HepG2 (cell line): ENCODE results near the gene MMP25. TPM values are rescaled to one million over a fixed set of nuclear protein-coding genes. Genes with fewer than 3 reads are reported as not detected.

Experiments
- ATAC-seq: fragments of 200-7000 bp; cut with Tn5 transposase; 3 replicates; pipeline ENCODE4 v1.9.1; 2020; ENCODE audit warnings: mild to moderate bottlenecking, moderate library complexity
- BruUV-seq: library from RNA; stranded (reverse); fragments of 400-500 nt; replicated peaks from 2 replicates; lab custom pipeline; 2021; lab: Mats Ljungman, UMichigan
- CTCF ChIA-PET: fragments of 300-600 bp; formaldehyde crosslinking; extraction: SDS; loops from one replicate; lab custom pipeline; 2021; ENCODE audit warnings: low total read pairs, inconsistent platforms, low intra/inter-chr PET ratio; lab: Yijun Ruan, JAX
- POLR2A ChIA-PET: fragments of 350-600 bp; sonication (Branson Sonifier 250); formaldehyde crosslinking; loops from one replicate; lab custom pipeline; 2020; ENCODE audit warnings: antibody characterized with exemption, inconsistent platforms; lab: Yijun Ruan, JAX
- DNase-seq: peaks from one replicate; pipeline ENCODE4 v3.0.0-alpha.2; 2015; ENCODE audit warnings: low spot score
- FAIRE-seq: peaks from 3 replicates; lab custom pipeline; 2011; peaks lifted over from hg19 to GRCh38; lab: Jason Lieb, UNC
- H2AFZ ChIP-seq: one replicate; pipeline ENCODE4 v1.6.1; 2011; ENCODE audit warnings: low read length, inconsistent platforms
- H3K27ac ChIP-seq: fragments of 300-600 bp; 3 replicates; pipeline ENCODE4 v1.8.0; 2011; ENCODE audit warnings: mixed run types, mild to moderate bottlenecking, mixed read lengths, low read length, inconsistent platforms; ENCODE audit not compliant: insufficient read depth; ENCODE audit errors: extremely low read length
- H3K27me3 ChIP-seq, 2 experiments: fragments of 200-600 bp in 1 of 2; 2 replicates in 1 of 2; 3 replicates in 1 of 2; pipeline versions ENCODE4 v1.6.0 to v1.8.0; 2011; ENCODE audit warnings: low read length in 2 of 2, mild to moderate bottlenecking in 2 of 2, moderate library complexity in 2 of 2, inconsistent platforms in 1 of 2; ENCODE audit not compliant: insufficient read depth in 2 of 2, control insufficient read depth in 1 of 2
- H3K36me3 ChIP-seq, 2 experiments: fragments of 200-600 bp in 1 of 2; replicated peaks in 1 of 2; 2 replicates in 1 of 2; 3 replicates in 1 of 2; pipeline versions ENCODE4 v1.5.1 to v1.8.0; 2011; ENCODE audit warnings: low read length in 2 of 2, inconsistent platforms in 1 of 2; ENCODE audit not compliant: insufficient read depth in 2 of 2, control insufficient read depth in 1 of 2
- H3K4me1 ChIP-seq: 2 replicates; pipeline ENCODE4 v1.5.1; 2012; ENCODE audit warnings: low read length, inconsistent platforms; ENCODE audit not compliant: insufficient read depth
- H3K4me2 ChIP-seq: 2 replicates; pipeline ENCODE4 v1.6.0; 2011; ENCODE audit warnings: low read depth, low read length, inconsistent platforms
- H3K4me3 ChIP-seq, 3 experiments: fragments of 200-600 bp in 1 of 3; sonication (generic), shearing (Covaris generic) in 1 of 3; replicated peaks in 1 of 3; 2 replicates each; pipeline ENCODE4 v1.5.1; 2011 to 2016; ENCODE audit warnings: low read length in 3 of 3, inconsistent platforms in 2 of 3, low read depth in 2 of 3, mild to moderate bottlenecking in 2 of 3, control low read depth in 1 of 3, mixed read lengths in 1 of 3; ENCODE audit not compliant: insufficient read depth in 1 of 3
- H3K79me2 ChIP-seq: one replicate; pipeline ENCODE4 v1.6.1; 2011; ENCODE audit warnings: low read length, inconsistent platforms; ENCODE audit not compliant: insufficient read depth
- H3K9ac ChIP-seq: 2 replicates; pipeline ENCODE4 v1.6.0; 2011; ENCODE audit warnings: mild to moderate bottlenecking, low read depth, low read length, inconsistent platforms; ENCODE audit not compliant: insufficient read depth
- H3K9me3 ChIP-seq: 2 replicates; pipeline ENCODE4 v1.5.1; 2012; ENCODE audit warnings: mild to moderate bottlenecking, low read length
- H4K20me1 ChIP-seq: 2 replicates; pipeline ENCODE4 v1.6.0; 2011; ENCODE audit warnings: inconsistent platforms, mild to moderate bottlenecking, low read length, moderate library complexity; ENCODE audit not compliant: insufficient read depth
- ARNT ChIP-seq: fragments of 450-650 bp; IDR thresholded peaks from 2 replicates; pipeline ENCODE4 v1.6.1; 2017
- GATAD1 ChIP-seq: IDR thresholded peaks from 2 replicates; pipeline ENCODE4 v1.6.1; 2016; ENCODE audit warnings: missing genetic modification reagents, missing compliant biosample characterization
- HDAC2 ChIP-seq: sonication (generic); formaldehyde crosslinking; IDR thresholded peaks from 2 replicates; pipeline ENCODE4 v1.4.0; 2020; ENCODE audit warnings: missing genetic modification reagents
- LCORL ChIP-seq, 2 experiments: fragments of 450-650 bp in 1 of 2; sonication (generic) in 1 of 2; formaldehyde crosslinking in 1 of 2; IDR thresholded peaks; 2 replicates each; pipeline versions ENCODE4 v1.5.0 to v1.6.1; 2017 to 2020; ENCODE audit warnings: antibody characterized with exemption in 1 of 2, missing genetic modification reagents in 1 of 2
- MBNL3 ChIP-seq: fragments of 250-450 bp; sonication (Bioruptor Pico); conservative IDR thresholded peaks from 2 replicates; pipeline ENCODE4 v1.8.0; 2022; ENCODE audit warnings: mild to moderate bottlenecking, inconsistent platforms
- MTA1 ChIP-seq: sonication (generic); formaldehyde crosslinking; IDR thresholded peaks from 2 replicates; pipeline ENCODE4 v1.4.0; 2020; ENCODE audit warnings: missing genetic modification reagents, mild to moderate bottlenecking, borderline replicate concordance
- PAXIP1 ChIP-seq: sonication (generic); formaldehyde crosslinking; conservative IDR thresholded peaks from 2 replicates; pipeline ENCODE4 v1.4.0; 2020; ENCODE audit warnings: mild to moderate bottlenecking, missing genetic modification reagents, moderate library complexity
- TEAD2 ChIP-seq: sonication (generic); formaldehyde crosslinking; IDR thresholded peaks from 2 replicates; pipeline ENCODE4 v1.9.0; 2021; ENCODE audit warnings: missing genetic modification reagents
- ZNF280B ChIP-seq: sonication (generic); formaldehyde crosslinking; IDR thresholded peaks from 2 replicates; pipeline ENCODE4 v1.5.0; 2020; ENCODE audit warnings: missing genetic modification reagents, mild to moderate bottlenecking, borderline replicate concordance
- WGBS: methylation state at CpG from one replicate; pipeline ENCODE4 v1.1.6; 2017; ENCODE audit warnings: low lambda C conversion rate; 5-methylcytosine and 5-hydroxymethylcytosine counted together
- in situ Hi-C: cut with HindIII; loops from 2 replicates; pipeline ENCODE4 v1.10.0; 2017; ENCODE audit warnings: low pct_unique_long_range_greater_than_20kb; ENCODE audit not compliant: extremely low pct_ligation_motif_present
- intact Hi-C: fragments of 100-400 bp; cut with micrococcal nuclease; formaldehyde crosslinking; loops from one replicate; pipeline ENCODE4 v1.10.0; 2022; ENCODE audit not compliant: unreplicated experiment
- polyA plus RNA-seq, 8 experiments: library from polyadenylated mRNA; depleted of rRNA in 3 of 8; stranded (reverse) in 7 of 8; unstranded in 1 of 8; fragments of >200 nt; fragmentation: Illumina TruSeq in 4 of 8; extraction: Trizol in 4 of 8; gene quantifications; 2 replicates each; pipeline versions ENCODE4 v1.2.1 to v1.2.3, GENCODE V29; 2011 to 2016; ENCODE audit warnings: low read depth in 4 of 8, missing spikeins in 1 of 8, mixed read lengths in 1 of 8; ENCODE audit not compliant: insufficient read depth in 1 of 8
- total RNA-seq, 5 experiments: library from RNA; depleted of rRNA; stranded (reverse); fragments of >200 nt; fragmentation: Illumina TruSeq; extraction: Trizol; gene quantifications; 2 replicates each; pipeline ENCODE4 v1.2.3, GENCODE V29; 2016; ENCODE audit warnings: low read depth in 1 of 5
- TF ChIP-seq, protein P1 (sequence below): sonication (generic); formaldehyde crosslinking; IDR thresholded peaks from 2 replicates; pipeline ENCODE4 v1.8.0; 2023; ENCODE audit warnings: mild to moderate bottlenecking, missing genetic modification reagents

The MMP25 gene
- total and polyA plus RNA-seq, 2 of the 13 experiments (the other 11 are each of a cell fraction or from before 2014, with no cell fraction given), result 0.04 to 0.08 TPM

GRCh38 chr16:3008690-3009037, 37.7 kb upstream of the MMP25 start:
- no peak overlapping the region for H3K9ac ChIP-seq
- no TSS peak for BruUV-seq
- in situ Hi-C loops, result no loop called here

GRCh38 chr16:3009568-3010390, 36.6 kb upstream of the MMP25 start:
- H3K27ac ChIP-seq, result peak overlapping the region; percentile 40
- 22% methylated on average over 17 of the region's 21 CpGs for whole genome bisulfite sequencing
- in situ Hi-C loops (no loop called here), intact Hi-C loops (no loop called here)
- no TSS peak for BruUV-seq
- ATAC-seq (peak; percentile 35), DNase-seq (no peak), FAIRE-seq (no peak)
- no peaks in the 10 kb centered on the region for H3K36me3 ChIP-seq
- peak overlapping the region; percentile 38; the same call in 1 of the 2 replicates for H3K9ac ChIP-seq
- H3K27me3 ChIP-seq, result peaks cover 7 to 22% of the 10 kb centered on the region in 2 experiments; a peak in 4 of 5 replicates
- H3K79me2 ChIP-seq, result no peaks in the 10 kb centered on the region
- H2AFZ ChIP-seq, result no peak overlapping the region
- POLR2A ChIA-PET, result interaction anchor here (0.8 to 14.2 kb wide), 6 partner anchors 13 to 125 kb away, joined by 3 to 750 read pairs (median 4); partner anchors contain the start of genes CLDN6, HCFC1R1, THOC6 and TNFRSF12A
- H3K9me3 ChIP-seq, result no peaks in the 10 kb centered on the region
- peak overlapping the region in 2 of 3 experiments; percentile 35 to 69; a peak in 3 of 6 replicates for H3K4me3 ChIP-seq
- H3K4me1 ChIP-seq, result peaks cover 97% of the 10 kb centered on the region
- peak overlapping the region; percentile 88 for H3K4me2 ChIP-seq
- H4K20me1 ChIP-seq, result no peaks in the 10 kb centered on the region
- CTCF ChIA-PET, result no interaction called here
- TF ChIP-seq ZNF280B (CRISPR knock-in tag) (no peak), MTA1 (CRISPR knock-in tag) (no peak), ARNT (no peak), GATAD1 (CRISPR knock-in tag) (no peak), LCORL (IDR thresholded peaks at IDR 0.05) (no peak), LCORL (CRISPR knock-in tag; IDR thresholded peaks at IDR 0.05) (peak; percentile 52; the same call in 1 of the 2 replicates), TEAD2 (CRISPR knock-in tag) (no peak), MBNL3 (CRISPR knock-in tag) (no peak), PAXIP1 (peak; percentile 54; the same call in 1 of the 2 replicates)

More at GRCh38 chr16:3008690-3009037, 37.7 kb upstream of the MMP25 start:
- H4K20me1 ChIP-seq, result no peaks in the 10 kb centered on the region
- no peaks in the 10 kb centered on the region for H3K36me3 ChIP-seq
- 96% methylated on average over 4 of the region's 4 CpGs for WGBS
- peaks cover 86% of the 10 kb centered on the region for H3K4me1 ChIP-seq
- intact Hi-C loops, result no loop called here
- H2AFZ ChIP-seq, result no peak overlapping the region
- TF ChIP-seq, protein P1, sequence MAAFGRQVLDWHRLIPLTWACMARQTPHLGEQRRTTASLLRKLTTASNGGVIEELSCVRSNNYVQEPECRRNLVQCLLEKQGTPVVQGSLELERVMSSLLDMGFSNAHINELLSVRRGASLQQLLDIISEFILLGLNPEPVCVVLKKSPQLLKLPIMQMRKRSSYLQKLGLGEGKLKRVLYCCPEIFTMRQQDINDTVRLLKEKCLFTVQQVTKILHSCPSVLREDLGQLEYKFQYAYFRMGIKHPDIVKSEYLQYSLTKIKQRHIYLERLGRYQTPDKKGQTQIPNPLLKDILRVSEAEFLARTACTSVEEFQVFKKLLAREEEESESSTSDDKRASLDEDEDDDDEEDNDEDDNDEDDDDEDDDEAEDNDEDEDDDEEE (CRISPR knock-in tag), result 0 out of 2 replicates have a peak, but pooled peaks have one; percentile 33
- TF ChIP-seq HDAC2 (CRISPR knock-in tag), result no peak
- H3K27ac ChIP-seq, result no peak overlapping the region
- ChIA-PET CTCF (no interaction called here), POLR2A (interaction anchor here (14.2 kb wide), 1 partner anchor 14 kb away, joined by 750 read pairs; the partner anchor contains the start of genes CLDN6, HCFC1R1, THOC6 and TNFRSF12A)
- peaks cover 7 to 21% of the 10 kb centered on the region in 2 experiments; a peak in 4 of 5 replicates for H3K27me3 ChIP-seq
- H3K79me2 ChIP-seq, result no peaks in the 10 kb centered on the region
- H3K4me2 ChIP-seq, result peak overlapping the region; percentile 68; the same call in 1 of the 2 replicates
- H3K4me3 ChIP-seq, result no peak overlapping the region
- ATAC-seq (no peak), FAIRE-seq (no peak), DNase-seq (no peak)
- no peaks in the 10 kb centered on the region for H3K9me3 ChIP-seq
